Thoracic aorta (tissue), 2 donors: Measurements from ENCODE around the gene CST6. TPM values are rescaled to one million over a fixed set of nuclear protein-coding genes. Genes with fewer than 3 reads are reported as not detected.

Experiments used
- ATAC-seq: fragments of 150-250 bp; one replicate; pipeline ENCODE4 v1.8.0; 2017; ENCODE audit warnings: low read depth; ENCODE audit not compliant: insufficient number of reproducible peaks, low FRiP score
- DNase-seq: peaks from one replicate; pipeline ENCODE4 v3.0.0-alpha.2; 2020; ENCODE audit warnings: low spot score
- H3K27ac ChIP-seq, 2 donors: fragments of 200-600 bp; sonication (generic); 1 replicate in 1 of 2; 2 replicates in 1 of 2; pipeline ENCODE4 v1.5.1; 2016; ENCODE audit warnings: mild to moderate bottlenecking in 2 of 2, moderate library complexity in 2 of 2
- H3K27me3 ChIP-seq: fragments of 200-600 bp; sonication (generic); replicated peaks from 2 replicates; pipeline ENCODE4 v1.6.0; 2016; ENCODE audit warnings: mild to moderate bottlenecking; ENCODE audit not compliant: insufficient read depth
- H3K36me3 ChIP-seq: fragments of 200-600 bp; sonication (generic); one replicate; pipeline ENCODE4 v1.5.1; 2016
- H3K4me1 ChIP-seq, 2 donors: fragments of 200-600 bp; sonication (generic); 1 replicate in 1 of 2; 2 replicates in 1 of 2; pipeline versions ENCODE4 v1.5.1 to v1.6.0; 2016; ENCODE audit warnings: low read depth in 2 of 2, mild to moderate bottlenecking in 1 of 2; ENCODE audit not compliant: control insufficient read depth in 1 of 2
- H3K4me3 ChIP-seq: fragments of 200-600 bp; sonication (generic); 2 replicates; pipeline ENCODE4 v1.5.1; 2016; ENCODE audit warnings: mild to moderate bottlenecking
- H3K9me3 ChIP-seq: fragments of 200-600 bp; sonication (generic); 2 replicates; pipeline ENCODE4 v1.5.1; 2016
- CTCF ChIP-seq: fragments of 200-600 bp; sonication (generic); IDR thresholded peaks from one replicate; pipeline ENCODE4 v1.5.1; 2019; ENCODE audit warnings: antibody characterized with exemption
- total RNA-seq, 2 donors: library from RNA; depleted of rRNA; stranded (reverse); fragments of >200 nt; gene quantifications; one replicate each; pipeline versions ENCODE4 v1.1.0 to v1.2.3, GENCODE V29; 2016

The CST6 gene
- total RNA-seq, 2 donors from 2014 or later, result 4.5 to 16.9 TPM

DNA sequence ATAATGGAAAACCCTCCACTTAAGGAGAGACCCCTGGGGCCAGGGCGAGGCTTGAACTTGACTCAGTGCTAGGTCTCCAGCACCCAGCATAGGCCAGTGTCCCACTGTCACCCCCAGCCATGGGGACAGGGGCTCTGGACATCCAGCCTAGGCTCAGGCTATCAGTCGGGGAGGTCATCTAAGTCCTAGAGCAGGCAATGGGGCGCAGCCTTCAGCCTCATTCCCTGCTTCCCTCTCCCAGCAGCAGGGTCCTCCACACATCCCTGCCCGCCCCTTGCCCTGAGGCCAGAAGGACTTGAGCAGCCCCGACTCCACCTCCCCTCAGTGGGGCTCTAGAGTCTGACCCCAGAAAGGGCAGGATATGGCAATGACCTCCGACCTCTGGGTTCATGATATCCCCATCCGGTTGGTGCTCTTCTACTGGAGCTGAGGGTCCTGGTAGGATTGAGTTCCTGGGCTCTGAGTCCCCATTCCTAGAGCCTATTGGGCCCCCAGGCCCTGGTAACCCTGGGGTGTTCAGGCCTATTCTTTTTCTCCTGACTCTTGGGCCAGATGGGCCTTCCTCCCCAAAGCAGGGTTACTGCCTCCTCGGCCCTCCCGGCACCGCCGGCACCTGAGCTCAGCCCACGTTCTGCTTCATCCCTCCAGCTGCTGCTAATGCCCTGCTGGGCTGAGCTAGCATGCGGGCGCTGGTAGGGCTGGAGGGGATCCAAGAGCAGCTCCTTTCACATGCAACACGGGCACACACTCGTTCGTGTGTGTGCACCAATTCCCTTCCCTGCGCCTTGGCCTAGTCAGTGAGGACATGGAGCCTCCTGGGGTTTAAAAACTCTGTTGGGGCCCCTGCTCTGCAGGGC, 4.4 kb downstream of the CST6 start:
- no peaks in the 10 kb centered on the region for H3K36me3 ChIP-seq
- no peaks in the 10 kb centered on the region for H3K27me3 ChIP-seq
- ATAC-seq (peak; percentile 1), DNase-seq (no peak)
- no peaks in the 10 kb centered on the region for H3K9me3 ChIP-seq
- peaks cover 40 to 62% of the 10 kb centered on the region in 2 donors for H3K4me1 ChIP-seq
- peak overlapping the region; percentile 92 to 97 for H3K27ac ChIP-seq
- H3K4me3 ChIP-seq, result peak overlapping the region; percentile 55
- no peak for TF ChIP-seq CTCF

DNA sequence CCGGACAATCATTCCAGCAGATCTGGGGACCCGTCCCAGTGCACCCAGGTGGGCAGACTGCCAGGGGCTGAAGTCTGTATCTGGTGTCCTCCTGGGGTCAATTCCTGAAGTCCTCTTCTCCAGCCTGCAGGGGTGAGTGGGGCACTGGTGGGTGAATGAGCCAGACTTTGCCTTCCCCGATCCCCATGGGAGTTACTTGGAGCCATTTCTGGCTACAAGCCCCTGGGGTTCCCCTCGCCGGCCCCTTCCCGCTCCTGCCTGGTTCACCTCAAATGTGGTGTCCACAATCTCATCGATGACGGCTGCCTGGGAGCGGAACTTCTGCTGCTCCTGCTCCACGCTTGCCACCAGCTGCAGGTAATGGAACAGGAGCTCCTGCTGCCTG, 5.0 kb downstream of the CST6 start:
- no peak for TF ChIP-seq CTCF
- no peaks in the 10 kb centered on the region for H3K9me3 ChIP-seq
- H3K27ac ChIP-seq, result peak overlapping the region; percentile 92 to 97
- peak overlapping the region; percentile 55 for H3K4me3 ChIP-seq
- H3K4me1 ChIP-seq, result peaks cover 41 to 62% of the 10 kb centered on the region in 2 donors
- ATAC-seq, result no peak
- no peaks in the 10 kb centered on the region for H3K27me3 ChIP-seq
- H3K36me3 ChIP-seq, result no peaks in the 10 kb centered on the region
- no peak for DNase-seq

- Histone ChIP-seq H3K27ac (peak overlapping the region in 1 of 2 donors; percentile 25), H3K9me3 (no peaks in the 10 kb centered on the region), H3K4me3 (no peak overlapping the region), H3K4me1 (peaks cover 43 to 62% of the 10 kb centered on the region in 2 donors), H3K27me3 (no peaks in the 10 kb centered on the region), H3K36me3 (no peaks in the 10 kb centered on the region)
- DNase-seq (no peak), ATAC-seq (no peak)
- TF ChIP-seq CTCF, result no peak
Observed at GRCh38 chr11:66017321-66017720, 5.5 kb downstream of the CST6 start.

- Histone ChIP-seq H3K36me3 (no peaks in the 10 kb centered on the region), H3K27me3 (no peaks in the 10 kb centered on the region), H3K27ac (peak overlapping the region in 1 of 2 donors; percentile 82), H3K9me3 (no peaks in the 10 kb centered on the region), H3K4me1 (peaks cover 30 to 44% of the 10 kb centered on the region in 2 donors), H3K4me3 (no peak overlapping the region)
- ATAC-seq, result no peak
- TF ChIP-seq CTCF, result no peak
- DNase-seq, result no peak
Observed at GRCh38 chr11:66020212-66020611, 8.4 kb downstream of the CST6 start.

- H3K27me3 ChIP-seq, result no peaks in the 10 kb centered on the region
- H3K4me3 ChIP-seq, result peak overlapping the region; percentile 27
- TF ChIP-seq CTCF, result no peak
- H3K27ac ChIP-seq, result peak overlapping the region; percentile 60 to 82
- peaks cover 27 to 38% of the 10 kb centered on the region in 2 donors for H3K4me1 ChIP-seq
- DNase-seq, result no peak
- no peaks in the 10 kb centered on the region for H3K9me3 ChIP-seq
- H3K36me3 ChIP-seq, result no peaks in the 10 kb centered on the region
- no peak for ATAC-seq
Observed at GRCh38 chr11:66020618-66021357, 9.0 kb downstream of the CST6 start.
